HG03342 (cell line): ENCODE data around the gene DNAJC6.
"Not testable (repeated sequence)": the region's sequence is repeated elsewhere in the genome, so short reads cannot be mapped to it uniquely, and the experiment has no call there.

Experiments
- ATAC-seq: cut with Tn5 transposase; IDR thresholded peaks from one replicate; pipeline ENCODE4 v1.9.1; 2021; ENCODE audit warnings: mild to moderate bottlenecking, moderate library complexity; ENCODE audit not compliant: unreplicated experiment

The DNAJC6 gene

GRCh38 chr1:65309304-65310077 lies at the start of gene DNAJC6:
Gene DNAJC6 (plus strand): TSS chr1:65309543. CDS start chr1:65309746, 203 bp downstream.
- peak; percentile 76 for ATAC-seq

- ATAC-seq, result no peak
Observed at GRCh38 chr1:65259816-65260215, 49.5 kb upstream of the DNAJC6 start.

GRCh38 chr1:65260851-65261473 lies 48.4 kb upstream of the DNAJC6 start:
- ATAC-seq, result peak; percentile 57

- no peak for ATAC-seq
Observed at GRCh38 chr1:65263286-65263685, 46.1 kb upstream of the DNAJC6 start.

- ATAC-seq, result no peak
Observed at GRCh38 chr1:65264197-65264929, 45.0 kb upstream of the DNAJC6 start.

GRCh38 chr1:65265296-65265650 lies 44.1 kb upstream of the DNAJC6 start:
- ATAC-seq, result no peak

- peak; percentile 69 for ATAC-seq
Observed at GRCh38 chr1:65265651-65266351, 43.5 kb upstream of the DNAJC6 start.

- no peak for ATAC-seq
Observed at GRCh38 chr1:65266476-65266875, 42.9 kb upstream of the DNAJC6 start.

- ATAC-seq, result no peak
Observed at GRCh38 chr1:65267271-65267670, 42.1 kb upstream of the DNAJC6 start.

- ATAC-seq, result no peak
Observed at GRCh38 chr1:65267683-65268082, 41.7 kb upstream of the DNAJC6 start.

- no peak for ATAC-seq
Observed at GRCh38 chr1:65269612-65270011, 39.7 kb upstream of the DNAJC6 start.

- no peak for ATAC-seq
Observed at GRCh38 chr1:65276197-65276939, 33.0 kb upstream of the DNAJC6 start.

- ATAC-seq, result no peak
Observed at GRCh38 chr1:65277605-65278347, 31.6 kb upstream of the DNAJC6 start.

GRCh38 chr1:65278376-65279069 lies 30.8 kb upstream of the DNAJC6 start:
- ATAC-seq, result no peak

GRCh38 chr1:65279070-65279779 lies 30.1 kb upstream of the DNAJC6 start:
- no peak for ATAC-seq

GRCh38 chr1:65281846-65282245 lies 27.5 kb upstream of the DNAJC6 start:
- no peak for ATAC-seq

GRCh38 chr1:65284229-65284628 lies 25.1 kb upstream of the DNAJC6 start:
- ATAC-seq, result no peak

GRCh38 chr1:65289449-65289848 lies 19.9 kb upstream of the DNAJC6 start:
- peak; percentile 83 for ATAC-seq

GRCh38 chr1:65291818-65292217 lies 17.5 kb upstream of the DNAJC6 start:
- not testable (repeated sequence) for ATAC-seq
